ENCODE measurements around the gene STEAP3. TPM values are rescaled to one million over a fixed set of nuclear protein-coding genes. Genes with fewer than 3 reads are reported as not detected.

STEAP3 gene
- total RNA-seq, 4 donors from 2014 or later, result 10.1 to 21.7 (median 10.6) TPM

DNA sequence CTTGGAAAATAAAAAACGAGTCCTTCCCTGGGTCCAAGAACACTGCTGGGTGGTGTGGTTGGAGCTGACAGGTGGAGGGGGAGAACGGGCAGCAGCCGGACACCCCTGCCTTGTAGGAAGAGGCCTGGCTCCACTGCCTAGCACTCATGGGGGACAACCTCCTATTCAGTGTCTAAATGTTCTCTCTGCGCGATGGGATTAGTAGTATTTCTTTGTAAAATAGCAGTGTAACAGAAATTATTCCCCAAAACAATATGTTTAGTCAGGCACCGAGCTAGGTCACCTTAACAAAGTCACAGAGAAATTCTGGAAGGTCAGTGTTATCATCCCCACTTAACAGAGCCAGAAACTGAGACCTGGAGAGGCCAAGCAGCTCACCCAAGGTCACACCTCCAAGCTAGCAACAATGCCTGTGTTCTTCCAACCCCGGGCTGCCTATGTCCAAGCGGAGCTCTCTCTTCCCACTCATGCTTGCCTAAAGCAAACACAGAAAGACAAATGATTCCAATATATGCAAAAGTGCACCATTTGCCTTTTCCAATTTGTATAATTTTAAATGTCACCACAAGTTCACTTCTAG, 68.0 kb downstream of the STEAP3 start:
- Histone ChIP-seq H3K4me3 (no peak overlapping the region), H3K36me3 (no peaks in the 10 kb centered on the region), H3K27ac (no peak overlapping the region), H3K9me3 (no peaks in the 10 kb centered on the region), H3K4me1 (peaks cover 12 to 25% of the 10 kb centered on the region in 2 donors), H3K27me3 (no peaks in the 10 kb centered on the region)
- in situ Hi-C loops (cut with MboI; ENCODE audit: low sequenced_read_pairs in 4 of 4) (loop anchor here in 1 of 4 donors (10.0 kb wide), 1 partner anchor 407 kb away; no protein-coding TSS in a partner anchor), intact Hi-C loops (cut with DNase I; ENCODE audit: low total_unique reads) (loop anchor here (2.0 to 10.0 kb wide), 4 partner anchors 73 to 409 kb away; no protein-coding TSS in a partner anchor)
- ATAC-seq, result no peak
- TF ChIP-seq, protein P1, sequence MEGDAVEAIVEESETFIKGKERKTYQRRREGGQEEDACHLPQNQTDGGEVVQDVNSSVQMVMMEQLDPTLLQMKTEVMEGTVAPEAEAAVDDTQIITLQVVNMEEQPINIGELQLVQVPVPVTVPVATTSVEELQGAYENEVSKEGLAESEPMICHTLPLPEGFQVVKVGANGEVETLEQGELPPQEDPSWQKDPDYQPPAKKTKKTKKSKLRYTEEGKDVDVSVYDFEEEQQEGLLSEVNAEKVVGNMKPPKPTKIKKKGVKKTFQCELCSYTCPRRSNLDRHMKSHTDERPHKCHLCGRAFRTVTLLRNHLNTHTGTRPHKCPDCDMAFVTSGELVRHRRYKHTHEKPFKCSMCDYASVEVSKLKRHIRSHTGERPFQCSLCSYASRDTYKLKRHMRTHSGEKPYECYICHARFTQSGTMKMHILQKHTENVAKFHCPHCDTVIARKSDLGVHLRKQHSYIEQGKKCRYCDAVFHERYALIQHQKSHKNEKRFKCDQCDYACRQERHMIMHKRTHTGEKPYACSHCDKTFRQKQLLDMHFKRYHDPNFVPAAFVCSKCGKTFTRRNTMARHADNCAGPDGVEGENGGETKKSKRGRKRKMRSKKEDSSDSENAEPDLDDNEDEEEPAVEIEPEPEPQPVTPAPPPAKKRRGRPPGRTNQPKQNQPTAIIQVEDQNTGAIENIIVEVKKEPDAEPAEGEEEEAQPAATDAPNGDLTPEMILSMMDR (IDR thresholded peaks at IDR 0.05 in 4 of 5, conservative IDR thresholded peaks at IDR 0.05 in 1 of 5), result no peak
- no peak for TF ChIP-seq POLR2A (IDR thresholded peaks at IDR 0.05)
- no peak for DNase-seq

DNA sequence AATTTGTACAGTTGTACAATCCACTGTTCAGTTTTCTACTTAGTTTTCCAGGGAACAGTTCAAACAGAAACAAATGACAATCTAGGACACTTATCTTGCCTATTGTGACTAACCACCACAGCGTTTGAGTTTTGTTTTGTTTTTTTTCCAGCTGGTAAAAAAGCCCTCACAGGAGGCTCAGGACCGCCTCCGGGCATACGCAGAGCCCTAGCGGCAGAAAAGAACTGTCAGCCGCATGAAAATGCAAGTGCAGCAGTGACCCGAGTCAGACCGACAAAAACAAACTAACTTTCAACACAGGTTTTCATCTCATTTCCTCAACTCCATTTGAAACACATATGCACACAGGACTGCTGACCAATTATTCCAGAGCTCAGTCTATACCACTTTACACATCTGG, 68.6 kb downstream of the STEAP3 start:
- Histone ChIP-seq H3K4me1 (peaks cover 12 to 25% of the 10 kb centered on the region in 2 donors), H3K36me3 (no peaks in the 10 kb centered on the region), H3K9me3 (no peaks in the 10 kb centered on the region), H3K27ac (peak overlapping the region in 1 of 4 donors; percentile 78), H3K27me3 (no peaks in the 10 kb centered on the region), H3K4me3 (no peak overlapping the region)
- no peak for ATAC-seq
- in situ Hi-C loops (cut with MboI; ENCODE audit: low sequenced_read_pairs in 4 of 4), result loop anchor here in 1 of 4 donors (10.0 kb wide), 1 partner anchor 407 kb away; no protein-coding TSS in a partner anchor
- DNase-seq, result no peak
- intact Hi-C loops (cut with DNase I; ENCODE audit: low total_unique reads), result loop anchor here (5.0 to 10.0 kb wide), 2 partner anchors 193 to 410 kb away; no protein-coding TSS in a partner anchor
- TF ChIP-seq, protein P1 (IDR thresholded peaks at IDR 0.05 in 4 of 5, conservative IDR thresholded peaks at IDR 0.05 in 1 of 5), result no peak
- TF ChIP-seq POLR2A (IDR thresholded peaks at IDR 0.05), result no peak

DNA sequence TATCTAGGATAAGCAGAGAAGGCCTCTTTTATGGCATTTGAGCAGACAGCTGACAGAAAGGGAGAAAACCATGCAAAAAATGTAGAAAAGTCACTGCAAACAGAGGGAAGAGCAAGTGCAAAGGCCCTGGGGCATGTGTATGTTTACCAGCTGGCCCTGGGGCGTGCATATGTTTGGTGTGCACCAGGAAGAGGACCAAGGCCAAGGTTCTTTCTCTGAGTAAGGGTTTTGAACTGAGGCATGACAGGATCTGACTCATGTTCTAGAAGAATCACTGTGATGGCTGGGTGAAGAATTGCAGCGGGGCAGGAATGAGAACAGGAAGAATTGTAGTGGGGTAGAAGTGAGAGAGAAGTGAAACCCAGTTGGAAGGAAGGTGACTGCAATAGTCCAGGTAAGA, 69.6 kb downstream of the STEAP3 start:
- TF ChIP-seq POLR2A (IDR thresholded peaks at IDR 0.05), result no peak
- TF ChIP-seq, protein P1 (IDR thresholded peaks at IDR 0.05 in 4 of 5, conservative IDR thresholded peaks at IDR 0.05 in 1 of 5), result no peak
- Histone ChIP-seq H3K27me3 (no peaks in the 10 kb centered on the region), H3K36me3 (no peaks in the 10 kb centered on the region), H3K9me3 (no peaks in the 10 kb centered on the region), H3K27ac (peak overlapping the region; percentile 64 to 79 (median 74)), H3K4me3 (no peak overlapping the region), H3K4me1 (peaks cover 12 to 25% of the 10 kb centered on the region in 2 donors)
- intact Hi-C loops (cut with DNase I; ENCODE audit: low total_unique reads) (loop anchor here (5.0 to 10.0 kb wide), 2 partner anchors 192 to 411 kb away; no protein-coding TSS in a partner anchor), in situ Hi-C loops (cut with MboI; ENCODE audit: low sequenced_read_pairs in 4 of 4) (loop anchor here in 1 of 4 donors (10.0 kb wide), 1 partner anchor 408 kb away; no protein-coding TSS in a partner anchor)
- DNase-seq (no peak), ATAC-seq (no peak)

DNA sequence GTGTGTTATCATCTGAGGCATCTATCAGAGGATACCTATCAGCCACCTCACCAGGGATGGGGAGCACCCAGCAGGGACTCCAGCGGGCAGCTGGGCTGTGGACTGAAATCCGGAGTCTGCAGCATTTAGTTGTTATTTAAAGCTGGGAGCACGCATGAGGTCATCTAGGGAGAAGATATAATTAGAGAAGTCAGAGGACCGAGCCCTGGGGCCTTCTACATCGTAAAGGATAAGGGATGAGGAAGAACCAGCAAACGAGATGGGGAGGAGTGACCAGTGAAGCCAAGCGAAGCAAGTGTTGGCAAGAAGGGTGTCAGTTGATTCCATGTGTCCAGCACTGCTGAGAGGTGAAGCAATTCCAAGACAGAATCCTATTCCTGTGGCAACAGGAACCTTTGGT, 70.3 kb downstream of the STEAP3 start:
- Histone ChIP-seq H3K9me3 (no peaks in the 10 kb centered on the region), H3K4me3 (no peak overlapping the region), H3K27me3 (no peaks in the 10 kb centered on the region), H3K27ac (peak overlapping the region; percentile 64 to 79 (median 74)), H3K36me3 (no peaks in the 10 kb centered on the region), H3K4me1 (peaks cover 12 to 23% of the 10 kb centered on the region in 2 donors)
- peak in 1 of 2 donors; percentile 36 for TF ChIP-seq POLR2A (IDR thresholded peaks at IDR 0.05)
- TF ChIP-seq, protein P1 (IDR thresholded peaks at IDR 0.05 in 4 of 5, conservative IDR thresholded peaks at IDR 0.05 in 1 of 5), result no peak
- in situ Hi-C loops (cut with MboI; ENCODE audit: low sequenced_read_pairs in 4 of 4) (loop anchor here in 1 of 4 donors (10.0 kb wide), 1 partner anchor 409 kb away; no protein-coding TSS in a partner anchor), intact Hi-C loops (cut with DNase I; ENCODE audit: low total_unique reads) (loop anchor here (1.0 to 10.0 kb wide), 3 partner anchors 10 to 412 kb away; no protein-coding TSS in a partner anchor)
- DNase-seq (peak; percentile 67 to 86), ATAC-seq (peak; percentile 91 to 93)
